Left cardiac atrium (tissue), 4 donors: ENCODE data around the gene MACROD2. TPM values are rescaled to one million over a fixed set of nuclear protein-coding genes. Genes with fewer than 3 reads are reported as not detected.
"Not testable (repeated sequence)": the region's sequence is repeated elsewhere in the genome, so short reads cannot be mapped to it uniquely, and the experiment has no call there.

Experiments
- ATAC-seq, 2 donors: fragments of 200-7000 bp; cut with Tn5 transposase; one replicate each; pipeline ENCODE4 v1.9.1; 2020; ENCODE audit warnings: mild to moderate bottlenecking in 2 of 2, moderate library complexity in 2 of 2
- DNase-seq: peaks from one replicate; pipeline ENCODE4 v3.0.0-alpha.2; 2020
- intact Hi-C, 2 donors: fragments of 100-400 bp; cut with DNase I; formaldehyde crosslinking; loops; one replicate each; pipeline versions ENCODE4 v1.14.1 to v1.15.1; 2022 to 2023
- long read RNA-seq: library from polyadenylated mRNA; unstranded; transcript quantifications from one replicate; pipeline ENCODE4 v2.0.0, GENCODE V29; 2021
- total RNA-seq, 2 donors: library from RNA; stranded (reverse); fragmentation: NEBNext Ultra II Directional; extraction: Animal tissue kit (Norgen Biotek cat#: 25700); gene quantifications; one replicate each; pipeline ENCODE4 v1.2.1, GENCODE V29; 2021
- donor health status: DM: no; HTN: yes; CAD: no.
- donor health status: DM: no; HTN: yes; CAD: no; lungs with severe emphysema.
- donor health status: DM: yes; HTN: yes; CAD: no.
- donor health status: Dilated cardiomyopathy.

The MACROD2 gene
- total RNA-seq, result 1 to 10 TPM; 1.3 to 2.6 TPM
- long read RNA-seq, result 0 reads

- peak; percentile 94 for DNase-seq
- peak; percentile 98 to 99 for ATAC-seq
- intact Hi-C loops, result no loop called here
Observed at GRCh38 chr20:13995086-13995665, at the start of gene MACROD2. Gene MACROD2, plus strand, starts transcription at chr20:13995516.

GRCh38 chr20:13947719-13948118 lies 47.6 kb upstream of the MACROD2 start:
- intact Hi-C loops, result no loop called here
- DNase-seq (no peak), ATAC-seq (no peak)

- DNase-seq, result no peak
- intact Hi-C loops, result no loop called here
Observed at GRCh38 chr20:13953227-13953626, 42.1 kb upstream of the MACROD2 start.

GRCh38 chr20:13960119-13960518 lies 35.2 kb upstream of the MACROD2 start:
- no peak for DNase-seq
- intact Hi-C loops, result no loop called here
- no peak for ATAC-seq

More at GRCh38 chr20:13953227-13953626, 42.1 kb upstream of the MACROD2 start:
- no peak for ATAC-seq

- intact Hi-C loops, result no loop called here
- DNase-seq, result no peak
- ATAC-seq, result no peak
Observed at GRCh38 chr20:13960525-13960924, 34.8 kb upstream of the MACROD2 start.

GRCh38 chr20:13984211-13984610 lies 11.1 kb upstream of the MACROD2 start:
- no peak for ATAC-seq
- DNase-seq, result no peak
- intact Hi-C loops, result no loop called here

GRCh38 chr20:13990465-13990864 lies 4.9 kb upstream of the MACROD2 start, which contains the start of gene SEL1L2:
Gene SEL1L2, minus strand, starts transcription at chr20:13990614. Its CDS starts 80 bp downstream, at chr20:13990534.
- no peak for DNase-seq
- intact Hi-C loops, result no loop called here
- no peak for ATAC-seq

GRCh38 chr20:13991311-13991710 lies 4.0 kb upstream of the MACROD2 start:
- no peak for ATAC-seq
- intact Hi-C loops, result no loop called here
- no peak for DNase-seq

- ATAC-seq, DNase-seq, intact Hi-C loops: not testable (repeated sequence)
Observed at GRCh38 chr20:13991955-13992354, 3.4 kb upstream of the MACROD2 start.

GRCh38 chr20:13995841-13996240 lies 525 bp downstream of the MACROD2 start:
- peak; percentile 38 for DNase-seq
- ATAC-seq, result peak; percentile 56 to 70
- intact Hi-C loops, result no loop called here

GRCh38 chr20:13996265-13996664 lies 949 bp downstream of the MACROD2 start:
- intact Hi-C loops, result no loop called here
- ATAC-seq, result no peak
- no peak for DNase-seq

- intact Hi-C loops, result no loop called here
- DNase-seq, result no peak
- no peak for ATAC-seq
Observed at GRCh38 chr20:14000917-14001316, 5.6 kb downstream of the MACROD2 start.

- DNase-seq (no peak), ATAC-seq (no peak)
- intact Hi-C loops, result no loop called here
Observed at GRCh38 chr20:14005996-14006395, 10.7 kb downstream of the MACROD2 start.

- intact Hi-C loops, result no loop called here
- DNase-seq (no peak), ATAC-seq (no peak)
Observed at GRCh38 chr20:14009208-14009607, 13.9 kb downstream of the MACROD2 start.

GRCh38 chr20:14012671-14013070 lies 17.4 kb downstream of the MACROD2 start:
- intact Hi-C loops, result no loop called here
- ATAC-seq, result no peak
- DNase-seq, result no peak

GRCh38 chr20:14030991-14031390 lies 35.7 kb downstream of the MACROD2 start:
- intact Hi-C loops, result no loop called here
- ATAC-seq (no peak), DNase-seq (no peak)

- intact Hi-C loops, result no loop called here
- ATAC-seq (no peak), DNase-seq (no peak)
Observed at GRCh38 chr20:14033310-14033709, 38.0 kb downstream of the MACROD2 start.

GRCh38 chr20:14036567-14036966 lies 41.3 kb downstream of the MACROD2 start:
- intact Hi-C loops, result no loop called here
- DNase-seq (no peak), ATAC-seq (no peak)

- intact Hi-C loops, DNase-seq, ATAC-seq: not testable (repeated sequence)
Observed at GRCh38 chr20:14044712-14045276, 49.5 kb downstream of the MACROD2 start.

- DNase-seq (no peak), ATAC-seq (no peak)
- intact Hi-C loops, result no loop called here
Observed at GRCh38 chr20:14046534-14046933, 51.2 kb downstream of the MACROD2 start.

GRCh38 chr20:14049111-14049510 lies 53.8 kb downstream of the MACROD2 start:
- DNase-seq, result no peak
- intact Hi-C loops, result no loop called here
- ATAC-seq, result no peak
